Loucy (cell line): Measurements from ENCODE around the gene PLAAT3.

Experiments
- H2AFZ ChIP-seq: fragments of 200-600 bp; sonication (generic); 2 replicates; pipeline ENCODE4 v1.6.0; 2016; ENCODE audit warnings: antibody characterized with exemption, mild to moderate bottlenecking, low read length, moderate library complexity
- H3F3A ChIP-seq: fragments of 200-600 bp; 2 replicates; pipeline ENCODE4 v1.6.0; 2016; ENCODE audit warnings: antibody characterized with exemption, low read depth, mild to moderate bottlenecking
- H3K27me3 ChIP-seq: fragments of 200-600 bp; sonication (generic); 2 replicates; pipeline ENCODE4 v1.6.1; 2014; ENCODE audit warnings: low read length, mild to moderate bottlenecking; ENCODE audit not compliant: insufficient read depth, poor library complexity, severe bottlenecking
- H3K36me3 ChIP-seq: fragments of 200-600 bp; sonication (generic); 2 replicates; pipeline ENCODE4 v1.6.1; 2016; ENCODE audit warnings: low read length; ENCODE audit not compliant: insufficient read depth
- H3K4me1 ChIP-seq: fragments of 200-600 bp; sonication (generic); 2 replicates; pipeline ENCODE4 v1.5.1; 2014; ENCODE audit warnings: low read length, mild to moderate bottlenecking; ENCODE audit not compliant: insufficient read depth, poor library complexity, severe bottlenecking
- H3K4me2 ChIP-seq: fragments of 200-600 bp; sonication (generic); 2 replicates; pipeline ENCODE4 v1.6.0; 2014; ENCODE audit warnings: antibody characterized with exemption, low read length, low read depth, mild to moderate bottlenecking; ENCODE audit not compliant: poor library complexity, severe bottlenecking
- H3K4me3 ChIP-seq: fragments of 200-600 bp; sonication (generic); 2 replicates; pipeline ENCODE4 v1.5.1; 2014; ENCODE audit warnings: low read length, mild to moderate bottlenecking, mixed read lengths; ENCODE audit not compliant: poor library complexity, severe bottlenecking
- H3K79me2 ChIP-seq: fragments of 200-600 bp; sonication (generic); 2 replicates; pipeline ENCODE4 v1.6.1; 2014; ENCODE audit warnings: low read length; ENCODE audit not compliant: insufficient read depth
- H3K9ac ChIP-seq: fragments of 200-600 bp; sonication (generic); 2 replicates; pipeline ENCODE4 v1.6.0; 2014; ENCODE audit warnings: mild to moderate bottlenecking, low read depth, low read length, moderate library complexity; ENCODE audit not compliant: poor library complexity, severe bottlenecking
- H3K9me2 ChIP-seq: fragments of 200-600 bp; sonication (generic); replicated peaks from 2 replicates; pipeline ENCODE4 v1.6.1; 2016; ENCODE audit warnings: low read depth, low read length, mixed read lengths
- H3K9me3 ChIP-seq: fragments of 200-600 bp; sonication (generic); 2 replicates; pipeline ENCODE4 v1.6.1; 2014; ENCODE audit warnings: mild to moderate bottlenecking, antibody characterized with exemption, low read length, low read depth; ENCODE audit not compliant: insufficient read depth
- H4K20me1 ChIP-seq: fragments of 200-600 bp; sonication (generic); 2 replicates; pipeline ENCODE4 v1.6.0; 2014; ENCODE audit warnings: antibody characterized with exemption, low read length, mild to moderate bottlenecking; ENCODE audit not compliant: insufficient read depth, poor library complexity, severe bottlenecking
- CTCF ChIP-seq: fragments of 200-600 bp; sonication (generic); conservative IDR thresholded peaks from 2 replicates; pipeline ENCODE4 v1.5.1; 2014; ENCODE audit warnings: mild to moderate bottlenecking, antibody characterized with exemption, low read length
- EZH2phosphoT487 ChIP-seq: fragments of 200-600 bp; IDR thresholded peaks from 2 replicates; pipeline ENCODE4 v1.6.1; 2018; ENCODE audit warnings: antibody characterized with exemption, mild to moderate bottlenecking, moderate library complexity, borderline replicate concordance

PLAAT3 gene

GRCh38 chr11:63616953-63617352 is 2.7 kb upstream of the PLAAT3 start:
- Histone ChIP-seq H3K9ac (no peak overlapping the region), H3K79me2 (no peaks in the 10 kb centered on the region), H3K4me1 (no peaks in the 10 kb centered on the region), H2AFZ (no peak overlapping the region), H4K20me1 (no peaks in the 10 kb centered on the region), H3K4me2 (no peak overlapping the region), H3K9me3 (no peaks in the 10 kb centered on the region), H3K27me3 (no peaks in the 10 kb centered on the region), H3F3A (no peaks in the 10 kb centered on the region), H3K9me2 (no peaks in the 10 kb centered on the region), H3K4me3 (no peak overlapping the region), H3K36me3 (no peaks in the 10 kb centered on the region)
- no peak for TF ChIP-seq EZH2phosphoT487
- no peak for TF ChIP-seq CTCF

- H3K36me3 ChIP-seq = no peaks in the 10 kb centered on the region
- H3K27me3 ChIP-seq = no peaks in the 10 kb centered on the region
- no peaks in the 10 kb centered on the region for H3K4me1 ChIP-seq
- no peak overlapping the region for H3K9ac ChIP-seq
- TF ChIP-seq EZH2phosphoT487 (no peak), CTCF (no peak)
- H3K9me3 ChIP-seq = no peaks in the 10 kb centered on the region
- H2AFZ ChIP-seq = no peak overlapping the region
- no peak overlapping the region for H3K4me2 ChIP-seq
- no peaks in the 10 kb centered on the region for H3K9me2 ChIP-seq
- H3F3A ChIP-seq = no peaks in the 10 kb centered on the region
- H3K79me2 ChIP-seq = no peaks in the 10 kb centered on the region
- no peaks in the 10 kb centered on the region for H4K20me1 ChIP-seq
- H3K4me3 ChIP-seq = no peak overlapping the region
Observed at GRCh38 chr11:63613517-63614135, 607 bp downstream of the PLAAT3 start.

- H3K4me2 ChIP-seq = no peak overlapping the region
- H3F3A ChIP-seq = no peaks in the 10 kb centered on the region
- H3K9ac ChIP-seq = no peak overlapping the region
Observed at GRCh38 chr11:63612181-63612580, 2.1 kb downstream of the PLAAT3 start.

More at GRCh38 chr11:63612181-63612580, 2.1 kb downstream of the PLAAT3 start:
- no peaks in the 10 kb centered on the region for H3K79me2 ChIP-seq
- no peaks in the 10 kb centered on the region for H3K9me3 ChIP-seq
- no peaks in the 10 kb centered on the region for H3K27me3 ChIP-seq
- TF ChIP-seq EZH2phosphoT487 = no peak
- TF ChIP-seq CTCF = no peak
- H3K9me2 ChIP-seq = no peaks in the 10 kb centered on the region
- no peak overlapping the region for H2AFZ ChIP-seq
- no peaks in the 10 kb centered on the region for H4K20me1 ChIP-seq
- no peaks in the 10 kb centered on the region for H3K36me3 ChIP-seq
- no peaks in the 10 kb centered on the region for H3K4me1 ChIP-seq
- H3K4me3 ChIP-seq = no peak overlapping the region
